ENCODE measurements around the gene ZNF836.

DNA sequence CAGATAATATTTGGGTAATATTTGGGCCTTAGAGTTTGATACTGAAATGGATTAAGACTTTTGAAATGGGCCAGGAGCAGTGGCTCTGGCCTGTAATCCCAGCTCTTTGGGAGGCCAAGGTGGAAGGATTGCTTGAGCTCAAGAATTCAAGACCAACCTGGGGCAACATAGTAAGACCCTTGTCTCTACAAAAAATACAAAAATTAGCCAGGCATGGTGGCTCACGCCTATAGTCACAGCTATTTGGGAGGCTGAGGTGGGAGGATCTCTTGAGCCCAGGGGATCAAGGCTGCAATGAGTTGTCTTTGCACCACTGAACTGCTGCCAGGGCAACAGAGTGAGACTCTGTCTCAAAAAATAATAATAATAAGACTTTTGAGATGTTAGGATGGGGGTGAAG lies 926 bp upstream of the ZNF836 start:
- no peak for TF ChIP-seq ZNF274 (IDR thresholded peaks at IDR 0.05; ENCODE audit: low read depth, low read length)
- TF ChIP-seq YY1 (IDR thresholded peaks at IDR 0.05; ENCODE audit: insufficient read depth, insufficient read length): no peak

Data from NT2/D1 (cell line).